ENCODE results near the gene SLC16A1. TPM values are rescaled to one million over a fixed set of nuclear protein-coding genes. Genes with fewer than 3 reads are reported as not detected.

Gene SLC16A1
- total RNA-seq, 4 donors from 2014 or later = 10.2 to 53.8 (median 18.4) TPM

DNA sequence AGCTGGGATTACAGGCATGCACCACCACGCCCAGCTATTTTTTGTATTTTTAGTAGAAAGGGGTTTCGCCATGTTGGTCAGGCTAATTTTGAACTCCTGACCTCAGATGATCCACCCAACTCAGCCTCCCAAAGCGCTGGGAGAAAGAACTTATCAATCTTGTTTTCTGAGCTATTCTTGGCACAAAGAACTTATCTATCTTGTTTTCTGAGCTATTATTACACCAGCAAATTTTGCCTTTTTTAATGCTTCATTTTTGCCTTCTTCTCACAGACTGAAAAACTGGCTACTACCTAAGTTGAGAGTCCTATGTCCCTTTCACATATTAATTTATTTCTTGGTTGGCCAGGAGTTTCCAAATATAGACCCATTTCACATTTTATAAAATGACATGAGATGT lies 9.3 kb downstream of the SLC16A1 start:
- TF ChIP-seq, protein P1, sequence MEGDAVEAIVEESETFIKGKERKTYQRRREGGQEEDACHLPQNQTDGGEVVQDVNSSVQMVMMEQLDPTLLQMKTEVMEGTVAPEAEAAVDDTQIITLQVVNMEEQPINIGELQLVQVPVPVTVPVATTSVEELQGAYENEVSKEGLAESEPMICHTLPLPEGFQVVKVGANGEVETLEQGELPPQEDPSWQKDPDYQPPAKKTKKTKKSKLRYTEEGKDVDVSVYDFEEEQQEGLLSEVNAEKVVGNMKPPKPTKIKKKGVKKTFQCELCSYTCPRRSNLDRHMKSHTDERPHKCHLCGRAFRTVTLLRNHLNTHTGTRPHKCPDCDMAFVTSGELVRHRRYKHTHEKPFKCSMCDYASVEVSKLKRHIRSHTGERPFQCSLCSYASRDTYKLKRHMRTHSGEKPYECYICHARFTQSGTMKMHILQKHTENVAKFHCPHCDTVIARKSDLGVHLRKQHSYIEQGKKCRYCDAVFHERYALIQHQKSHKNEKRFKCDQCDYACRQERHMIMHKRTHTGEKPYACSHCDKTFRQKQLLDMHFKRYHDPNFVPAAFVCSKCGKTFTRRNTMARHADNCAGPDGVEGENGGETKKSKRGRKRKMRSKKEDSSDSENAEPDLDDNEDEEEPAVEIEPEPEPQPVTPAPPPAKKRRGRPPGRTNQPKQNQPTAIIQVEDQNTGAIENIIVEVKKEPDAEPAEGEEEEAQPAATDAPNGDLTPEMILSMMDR (IDR thresholded peaks at IDR 0.05; ENCODE audit: low read depth) = no peak

GRCh38 chr1:112939810-112940209 lies 16.2 kb downstream of the SLC16A1 start:
- TF ChIP-seq, protein P1 (IDR thresholded peaks at IDR 0.05; ENCODE audit: low read depth) = no peak

DNA sequence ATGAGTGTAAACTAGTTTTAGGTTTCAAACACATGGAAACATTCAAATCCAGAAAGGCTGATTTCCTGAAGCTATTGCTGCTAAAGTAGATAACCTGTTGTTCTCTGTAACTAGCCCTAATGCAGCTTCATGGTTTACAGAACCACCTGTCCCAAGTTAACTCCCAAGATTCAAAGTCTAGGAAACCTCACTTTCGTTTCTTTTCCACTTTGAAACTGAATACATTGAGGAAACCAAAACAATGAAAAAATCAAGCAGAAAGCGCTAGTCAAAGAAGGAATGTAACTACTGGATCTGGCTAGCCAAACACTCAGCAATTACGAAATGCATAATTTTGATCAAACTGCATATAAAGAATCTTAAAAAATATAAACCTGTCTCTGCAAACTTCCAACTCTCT lies 17.8 kb downstream of the SLC16A1 start:
- TF ChIP-seq, protein P1 (IDR thresholded peaks at IDR 0.05; ENCODE audit: low read depth) = no peak

DNA sequence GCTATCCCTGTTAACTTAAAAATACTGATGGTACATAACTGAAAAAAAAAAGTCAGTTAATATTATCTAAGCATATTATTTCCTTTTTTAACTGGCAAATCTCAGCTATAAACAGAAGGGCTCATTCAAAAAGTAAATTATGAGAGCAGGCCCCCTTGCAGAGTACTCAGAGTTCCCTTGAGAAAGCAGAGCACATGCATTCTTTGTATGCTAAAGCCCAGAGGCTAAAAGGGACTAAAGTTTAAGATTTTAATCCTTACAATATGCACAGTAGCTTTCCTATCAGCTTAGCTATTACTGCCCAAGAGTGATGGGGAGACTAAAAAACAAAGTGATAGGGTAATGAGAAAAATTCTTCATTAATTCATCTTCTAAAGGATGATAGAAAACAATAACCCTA lies 18.5 kb downstream of the SLC16A1 start:
- TF ChIP-seq, protein P1 (IDR thresholded peaks at IDR 0.05; ENCODE audit: low read depth) = no peak

DNA sequence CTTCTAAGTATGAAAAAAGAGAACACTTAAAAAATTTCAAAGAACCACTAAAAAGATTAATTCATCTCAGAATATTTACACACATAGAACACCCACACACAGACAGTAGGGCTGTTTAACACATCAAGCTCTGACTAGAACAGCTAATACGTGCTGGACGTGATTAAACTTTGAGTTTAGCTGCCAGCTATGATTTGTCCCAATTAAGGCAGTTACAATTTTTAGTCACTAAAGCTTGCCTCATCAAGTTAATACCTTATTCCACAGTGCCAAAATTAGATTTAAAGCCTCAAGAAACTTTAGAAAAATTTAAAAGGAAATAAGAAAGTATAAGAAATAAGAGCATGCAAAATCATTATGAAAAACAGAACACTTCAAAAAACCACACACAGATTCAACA lies 18.9 kb downstream of the SLC16A1 start:
- TF ChIP-seq, protein P1 (IDR thresholded peaks at IDR 0.05; ENCODE audit: low read depth) = no peak

- TF ChIP-seq, protein P1 (IDR thresholded peaks at IDR 0.05; ENCODE audit: low read depth) = no peak
These were observed 20.4 kb downstream of the SLC16A1 start for GRCh38 chr1:112935461-112936111.

- TF ChIP-seq, protein P1 (IDR thresholded peaks at IDR 0.05; ENCODE audit: low read depth) = no peak
These were observed 21.4 kb downstream of the SLC16A1 start for GRCh38 chr1:112934577-112934976.
